ENCODE measurements around the gene ELFN1. TPM values are rescaled to one million over a fixed set of nuclear protein-coding genes. Genes with fewer than 3 reads are reported as not detected.

Gene ELFN1
- total RNA-seq, 1 donor from 2014 or later, result 0.15 TPM

DNA sequence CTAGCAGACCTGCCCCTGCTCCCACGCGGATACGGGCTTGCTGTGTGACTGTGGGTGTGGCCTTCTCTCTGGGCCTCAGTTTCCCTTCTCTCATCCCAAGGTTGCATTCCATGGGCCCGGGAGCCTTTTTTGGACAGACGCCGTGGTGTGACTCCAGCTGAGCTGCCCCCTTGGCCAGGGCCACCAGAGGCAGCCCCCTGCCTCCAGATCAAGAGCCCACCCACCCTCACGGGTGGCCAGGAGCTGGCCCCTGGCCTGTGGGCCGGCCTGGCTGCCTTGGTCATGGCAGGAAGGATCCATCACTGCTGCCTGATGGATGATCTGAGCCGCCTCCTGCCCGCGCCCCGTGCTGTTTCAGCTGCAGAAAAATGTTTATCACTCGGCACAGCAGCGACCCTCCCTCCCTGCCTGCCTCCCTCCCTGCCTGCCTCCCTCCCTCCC, 27.8 kb upstream of the ELFN1 start:
- DNase-seq (ENCODE audit: low read depth), result no peak

DNA sequence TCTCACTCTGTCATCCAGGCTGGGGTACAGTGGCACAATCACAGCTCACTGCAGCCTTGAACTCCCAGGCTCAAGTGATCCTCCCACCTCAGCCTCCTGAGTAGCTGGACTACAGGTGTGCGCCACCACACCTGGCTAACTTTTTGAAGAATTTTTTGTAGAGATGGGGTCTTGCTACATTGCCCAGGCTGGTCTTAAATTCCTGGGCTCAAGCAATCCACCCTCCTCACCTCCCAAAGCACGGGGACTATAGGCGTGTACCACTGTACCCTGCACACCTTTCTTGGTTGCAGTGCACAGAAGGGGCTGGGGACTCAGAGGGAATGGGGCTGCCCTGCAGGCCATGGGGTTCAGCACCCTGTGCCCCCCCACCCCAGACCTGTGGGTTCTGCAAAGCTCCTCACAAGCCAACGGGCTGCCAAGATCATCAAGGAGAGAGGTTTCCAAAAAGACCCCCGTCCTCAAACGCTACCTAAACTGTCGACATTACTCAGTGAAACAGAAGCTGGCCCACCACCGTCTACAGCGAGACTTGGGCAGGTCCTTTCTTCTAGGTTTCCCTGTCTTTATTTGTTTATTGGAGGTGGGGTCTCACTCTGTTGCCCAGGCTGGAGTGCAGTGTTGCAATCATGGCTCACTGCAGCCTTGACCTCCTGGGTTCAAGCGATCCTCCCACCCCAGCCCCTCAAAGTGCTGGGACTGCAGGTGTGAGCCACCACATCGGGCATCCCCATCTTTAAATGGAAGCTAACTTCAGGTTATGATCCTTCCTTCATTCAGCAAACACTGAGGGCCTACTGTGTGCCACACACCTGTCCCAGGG, 26.6 kb upstream of the ELFN1 start:
- DNase-seq (ENCODE audit: low read depth), result no peak

DNA sequence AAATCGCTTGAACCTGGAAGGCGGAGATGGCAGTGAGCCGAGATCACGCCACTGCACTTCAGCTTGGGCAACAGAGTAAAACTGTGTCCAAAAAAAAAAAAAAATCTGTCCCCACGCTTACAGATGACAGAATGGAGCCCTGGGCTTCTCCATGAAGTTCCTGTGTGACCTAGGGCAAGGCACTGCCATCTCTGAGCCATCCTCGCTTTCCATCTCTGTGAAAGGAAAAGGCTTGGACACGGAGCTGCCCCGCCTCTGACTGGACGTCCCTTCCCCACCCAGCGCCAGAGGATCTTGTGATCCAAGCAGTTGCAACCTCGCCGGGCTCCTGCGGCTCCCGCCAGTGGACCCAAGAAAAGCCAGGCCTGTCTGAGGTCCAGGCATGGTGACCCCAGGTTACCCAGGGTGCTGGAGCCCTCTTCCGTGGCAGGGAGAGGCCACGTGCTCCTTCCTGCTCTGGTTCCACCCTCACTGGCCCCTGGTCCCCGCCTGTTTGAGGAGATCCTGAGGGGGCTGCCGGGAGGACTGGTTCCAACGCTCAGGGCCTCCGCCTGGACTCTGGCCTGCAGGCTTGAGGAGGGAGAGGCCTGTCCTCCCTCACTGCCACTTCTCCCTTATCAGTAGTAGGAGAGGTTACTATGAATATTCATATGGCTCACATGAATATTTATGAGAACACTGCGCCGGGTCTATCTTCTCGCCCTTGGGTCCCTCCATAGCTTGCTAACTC, 25.6 kb upstream of the ELFN1 start:
- DNase-seq (ENCODE audit: low read depth), result no peak

DNA sequence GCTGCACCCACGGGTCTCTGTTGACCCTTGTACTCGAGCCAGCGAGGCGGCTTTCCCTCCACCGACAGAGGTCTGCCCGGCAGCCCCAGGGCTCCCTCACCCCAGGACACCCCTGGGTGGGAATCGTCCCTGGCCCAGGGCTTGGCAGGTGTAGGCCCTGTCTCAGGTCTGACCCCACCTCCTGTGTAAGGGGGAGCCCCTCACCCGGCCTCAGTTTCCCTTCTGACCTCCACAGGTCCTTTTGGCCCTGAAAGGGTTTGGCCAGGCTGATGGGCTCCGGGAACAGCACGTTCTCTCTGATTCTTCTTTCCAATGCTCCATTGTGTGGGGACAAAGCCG, 25.0 kb upstream of the ELFN1 start:
- DNase-seq (ENCODE audit: low read depth), result no peak

DNA sequence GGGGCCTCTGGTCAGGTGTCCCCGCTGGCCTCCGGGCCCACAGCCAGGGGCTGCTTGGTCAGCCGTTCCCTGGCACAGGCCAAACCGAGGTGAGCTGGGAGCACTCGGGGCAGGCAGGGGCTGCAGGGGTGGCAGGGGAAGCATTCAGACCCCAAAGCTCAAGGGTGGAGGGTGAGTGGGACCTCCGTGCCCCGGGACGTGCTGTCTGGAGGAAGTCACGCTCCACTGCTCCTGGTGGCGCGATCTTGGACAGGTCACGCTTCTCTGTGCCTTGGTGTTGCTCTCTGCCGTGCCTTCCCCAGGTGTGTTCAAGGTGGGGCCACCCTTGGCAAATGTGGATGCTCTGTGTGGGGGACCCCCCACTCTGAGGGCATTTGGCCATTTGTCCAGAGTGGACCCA, 24.6 kb upstream of the ELFN1 start:
- DNase-seq (ENCODE audit: low read depth), result no peak

DNA sequence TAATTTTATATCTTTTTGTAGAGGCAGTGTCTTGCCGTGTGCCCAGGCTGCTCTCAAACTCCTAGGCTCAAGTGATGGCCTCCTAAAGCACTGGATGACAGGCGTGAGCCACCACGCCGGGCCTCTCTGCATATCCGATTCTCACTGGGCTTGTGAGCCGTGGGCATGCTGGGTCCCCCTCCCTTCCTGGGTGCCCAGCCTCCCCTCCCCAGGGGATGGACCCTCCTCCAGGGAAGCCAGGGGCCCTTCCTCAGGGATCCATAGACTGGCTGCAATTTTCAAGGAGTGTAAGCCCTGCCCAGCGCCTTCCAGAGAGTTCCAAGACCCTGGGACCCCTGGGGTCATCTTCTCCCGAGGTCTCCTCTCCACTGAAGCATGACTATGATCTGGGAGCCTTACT, 23.7 kb upstream of the ELFN1 start:
- DNase-seq (ENCODE audit: low read depth), result no peak

DNA sequence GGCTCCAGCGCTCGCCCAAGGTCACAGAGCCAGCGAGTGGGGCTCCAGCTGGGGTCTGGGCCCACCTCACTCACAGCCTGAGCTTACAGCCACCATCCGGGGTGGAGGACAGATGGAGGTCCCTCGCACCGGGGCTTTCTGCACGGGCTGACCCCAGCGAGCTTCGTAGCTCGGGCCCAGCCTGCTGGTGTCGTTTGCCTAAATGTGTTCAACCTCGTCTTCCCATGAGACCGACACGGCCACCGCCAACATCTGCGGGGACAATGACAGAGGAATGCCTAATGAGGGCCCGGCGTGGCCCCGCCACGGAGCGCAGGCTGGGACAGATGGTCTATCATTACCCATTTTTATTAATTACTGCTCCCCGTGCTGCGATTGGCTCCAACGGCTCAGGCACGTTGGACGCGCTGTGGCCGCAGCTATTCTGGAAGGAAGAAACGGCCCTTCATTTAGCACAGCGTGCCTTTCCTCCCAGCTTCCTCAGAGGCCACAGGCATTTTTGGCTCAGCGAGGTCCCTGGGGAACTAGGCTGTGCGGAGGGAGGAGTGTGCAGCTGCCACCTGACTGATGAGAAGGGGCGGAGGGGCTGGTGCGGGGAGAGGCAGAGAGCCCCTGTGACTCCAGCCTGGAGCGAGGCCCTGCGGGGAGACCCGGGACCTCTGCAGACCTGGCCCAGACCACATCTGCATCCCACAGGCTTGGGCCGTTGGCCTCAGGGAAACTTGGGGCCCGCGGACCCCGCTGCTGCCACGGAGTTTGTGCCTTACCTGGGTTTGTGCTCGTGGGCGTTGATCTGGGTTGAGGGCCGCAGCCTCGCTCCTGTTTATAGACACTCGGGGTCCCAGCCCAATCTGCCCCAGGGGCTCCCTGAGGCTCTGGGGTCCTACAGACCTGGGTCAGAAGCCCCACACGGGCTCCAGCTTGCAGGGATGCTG, 22.9 kb upstream of the ELFN1 start:
- DNase-seq (ENCODE audit: low read depth), result no peak

DNA sequence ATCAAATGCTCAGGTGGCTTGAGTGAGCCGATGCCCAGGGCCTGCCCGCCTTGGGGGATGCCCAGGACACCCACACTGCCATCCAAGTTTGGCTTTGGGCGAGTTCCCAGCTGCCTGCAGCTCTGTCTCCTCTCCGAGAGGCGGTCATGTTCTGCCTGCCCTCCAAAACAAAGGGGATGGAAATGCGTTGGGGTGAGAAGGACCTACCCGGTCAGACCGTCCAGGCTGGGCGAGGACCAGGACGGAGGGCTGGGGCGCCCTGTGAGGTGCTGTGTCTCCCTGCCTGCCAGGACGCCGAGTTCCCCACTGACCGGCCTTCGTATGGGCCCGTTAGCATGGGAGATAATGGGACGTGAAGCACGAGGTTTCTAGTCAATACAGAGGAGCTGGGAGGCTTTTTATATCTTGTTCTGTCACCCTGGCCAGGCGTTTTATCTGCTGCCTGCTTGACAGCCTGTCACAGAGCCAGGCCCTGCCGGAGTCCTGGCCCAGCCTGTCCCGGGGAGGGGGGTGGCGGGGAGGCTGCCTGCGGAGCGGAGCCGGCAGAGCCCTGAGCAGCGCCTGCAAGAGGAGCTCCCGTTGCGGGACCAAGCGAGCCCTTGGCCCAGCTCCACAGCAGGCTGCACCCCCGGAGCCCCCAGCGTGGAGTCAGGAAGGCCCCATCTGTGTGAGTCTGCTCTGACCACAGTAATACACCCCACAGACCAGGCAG, 22.0 kb upstream of the ELFN1 start:
- no peak for DNase-seq (ENCODE audit: low read depth)

DNA sequence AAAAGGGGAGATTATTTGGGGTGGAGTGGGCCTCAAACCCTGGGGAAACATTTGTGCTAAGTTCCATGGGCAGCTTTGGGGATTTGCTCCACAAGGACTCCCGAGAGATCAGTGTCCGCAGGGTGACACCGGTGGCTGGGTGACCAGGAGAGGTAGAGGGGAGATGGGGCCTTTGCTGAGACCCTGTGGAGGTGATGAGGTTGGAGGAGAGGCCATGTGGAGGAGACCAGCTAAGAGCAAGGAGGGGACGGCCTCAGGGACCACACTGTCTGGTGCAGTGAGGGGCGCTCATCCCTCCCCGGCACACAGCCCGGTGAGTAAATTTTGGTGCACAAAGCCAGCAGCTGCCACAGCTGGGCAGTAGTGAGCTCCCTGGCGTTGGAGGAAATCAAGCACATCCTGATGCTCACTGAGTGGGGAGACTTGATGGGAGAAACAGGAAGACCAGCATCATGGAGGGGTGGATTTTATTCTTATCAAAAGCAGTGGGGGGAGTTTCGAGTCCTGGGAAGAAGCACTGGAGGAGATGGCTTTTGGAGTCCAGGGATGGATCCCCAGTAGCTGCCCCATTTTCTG, 20.2 kb upstream of the ELFN1 start:
- no peak for DNase-seq (ENCODE audit: low read depth)

DNA sequence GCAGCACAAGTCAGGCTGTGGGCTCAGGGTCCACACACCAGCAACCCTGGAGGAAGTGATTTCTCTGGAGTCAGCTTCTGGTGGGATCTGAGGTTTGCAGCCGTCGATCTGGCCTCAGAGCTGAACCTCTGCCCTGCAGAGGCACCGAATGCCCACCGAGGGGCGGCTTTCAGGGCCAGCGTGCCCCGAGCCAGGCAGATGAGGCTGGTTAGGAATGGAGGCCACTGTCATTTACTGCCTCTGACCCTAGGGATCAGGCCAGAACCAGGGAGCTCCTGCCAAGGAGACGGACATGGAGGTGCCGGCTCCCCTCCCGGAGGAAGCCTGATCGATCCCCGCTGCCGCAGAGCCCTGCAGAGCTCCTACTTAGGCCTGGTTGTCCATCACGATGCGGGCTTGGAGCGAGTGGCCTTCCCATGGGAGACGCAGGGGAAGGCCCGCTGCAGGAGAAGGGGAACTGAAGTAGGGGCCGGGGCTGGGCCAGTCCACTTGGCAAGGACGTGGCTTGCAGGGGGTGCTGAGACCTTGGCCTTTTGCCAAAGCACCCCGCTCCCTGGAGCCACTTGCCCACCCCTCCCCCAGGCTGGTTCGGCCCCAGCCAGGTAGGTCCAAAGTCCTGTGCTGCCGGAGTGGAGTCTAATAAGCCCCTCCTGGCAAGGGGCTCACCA, 19.6 kb upstream of the ELFN1 start:
- DNase-seq (ENCODE audit: low read depth), result no peak

DNA sequence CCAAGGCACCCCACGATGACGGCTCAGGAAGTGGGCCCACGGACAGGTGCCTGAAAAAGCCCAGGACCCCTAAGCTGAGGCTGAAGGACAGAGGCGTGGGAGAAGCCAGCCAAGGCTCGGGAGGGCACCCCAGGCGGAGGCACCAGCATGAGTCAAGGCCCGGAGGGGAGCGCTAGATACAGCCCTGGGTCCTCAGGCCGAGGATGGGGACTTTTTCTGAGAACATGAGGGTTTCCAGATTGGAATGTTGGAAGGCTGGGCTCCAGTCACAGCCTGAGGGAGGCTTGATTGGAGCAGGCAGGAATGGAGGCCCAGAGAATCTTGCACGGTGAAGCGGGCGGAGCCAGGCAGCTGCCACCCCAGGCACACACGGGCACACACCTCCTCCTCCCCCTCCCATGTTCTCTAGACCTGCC, 19.0 kb upstream of the ELFN1 start:
- DNase-seq (ENCODE audit: low read depth), result no peak

DNA sequence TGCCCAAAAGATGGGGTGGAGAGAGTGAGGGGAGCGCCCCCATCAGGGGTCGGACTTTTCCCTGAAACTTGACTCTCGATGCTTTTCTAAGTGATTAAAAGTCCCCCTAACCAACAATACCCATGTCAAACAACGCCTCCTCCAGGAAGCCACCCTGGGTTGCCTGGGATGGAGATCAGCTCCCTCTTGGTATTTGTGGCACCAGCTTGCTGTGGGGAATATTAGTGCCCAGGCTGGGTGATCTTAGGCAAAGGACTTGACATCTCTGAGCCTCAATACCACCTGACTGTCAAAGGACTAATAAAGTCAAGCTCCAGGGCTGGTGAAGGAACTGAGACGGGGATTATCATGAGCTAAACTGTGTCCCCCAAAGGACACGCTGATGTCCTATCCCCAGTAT, 18.2 kb upstream of the ELFN1 start:
- no peak for DNase-seq (ENCODE audit: low read depth)

DNA sequence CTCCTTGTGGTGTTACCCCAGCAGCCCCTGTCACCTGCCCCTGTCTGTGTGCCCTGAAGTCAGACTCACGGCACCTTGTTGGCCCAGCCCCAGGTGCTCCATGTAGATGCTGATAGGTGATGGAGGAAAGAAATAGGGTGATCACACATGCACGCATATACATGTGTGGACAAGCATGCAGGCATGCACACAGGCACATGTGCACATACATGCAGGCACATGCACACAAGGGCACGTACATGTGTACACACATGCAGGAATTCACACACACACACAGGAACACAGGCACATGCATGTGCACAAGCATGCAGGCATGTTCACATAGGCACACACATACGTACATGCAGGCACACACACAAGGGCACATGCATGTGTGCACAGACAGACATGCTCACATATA, 16.6 kb upstream of the ELFN1 start:
- no peak for DNase-seq (ENCODE audit: low read depth)

DNA sequence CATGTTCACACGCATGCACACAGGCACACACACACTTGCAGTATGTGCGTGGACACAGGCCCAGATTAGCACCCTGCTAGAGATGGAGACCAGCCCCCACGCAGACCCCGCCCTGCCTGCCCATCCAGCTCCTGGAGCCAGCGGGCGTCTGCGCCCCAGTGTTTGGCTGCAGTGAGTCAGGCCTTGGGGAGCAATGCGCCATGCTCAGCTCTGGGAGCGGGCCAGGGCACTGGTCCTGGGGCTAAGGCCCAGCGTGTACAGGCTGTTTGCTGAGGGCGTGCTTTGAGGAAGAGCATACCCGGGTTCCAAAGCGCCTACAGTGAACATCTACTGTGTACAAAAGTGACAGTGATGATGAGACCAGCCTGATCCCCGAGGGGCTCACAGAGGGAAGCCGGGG, 16.0 kb upstream of the ELFN1 start:
- no peak for DNase-seq (ENCODE audit: low read depth)

DNA sequence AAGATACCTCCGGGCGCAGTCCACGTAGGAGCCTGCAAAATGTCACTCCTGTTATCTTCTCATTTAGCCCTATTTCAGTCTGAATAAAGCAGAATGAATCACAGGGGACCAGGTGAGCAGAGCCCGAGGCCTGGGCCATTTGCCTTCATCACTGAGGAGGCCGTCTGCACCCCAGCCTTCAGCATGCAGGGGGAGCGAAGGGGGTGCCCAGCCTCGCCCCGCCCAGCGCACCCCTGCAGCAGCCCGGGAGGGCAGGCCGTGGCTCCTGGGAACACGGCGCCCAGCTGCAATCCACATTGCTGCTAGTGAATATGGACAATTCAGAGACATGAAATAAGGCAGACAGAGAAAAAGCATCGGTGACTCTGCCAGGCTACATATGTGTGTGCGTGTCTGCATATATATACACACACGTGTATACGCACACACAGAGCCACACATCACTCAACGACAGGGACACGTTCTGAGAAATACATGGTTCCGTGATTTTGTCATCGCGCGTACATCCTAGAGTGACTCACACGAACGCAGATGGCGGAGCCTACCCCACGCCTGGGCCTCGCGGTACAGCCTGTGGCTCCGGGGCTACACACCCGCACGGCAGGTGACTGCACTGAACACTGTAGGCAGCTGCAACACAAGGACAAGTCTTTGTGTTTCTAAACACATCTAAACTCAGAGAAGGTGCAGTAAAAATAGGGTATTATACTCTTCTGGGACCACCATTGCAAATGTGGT, 15.2 kb upstream of the ELFN1 start:
- DNase-seq (ENCODE audit: low read depth), result no peak

DNA sequence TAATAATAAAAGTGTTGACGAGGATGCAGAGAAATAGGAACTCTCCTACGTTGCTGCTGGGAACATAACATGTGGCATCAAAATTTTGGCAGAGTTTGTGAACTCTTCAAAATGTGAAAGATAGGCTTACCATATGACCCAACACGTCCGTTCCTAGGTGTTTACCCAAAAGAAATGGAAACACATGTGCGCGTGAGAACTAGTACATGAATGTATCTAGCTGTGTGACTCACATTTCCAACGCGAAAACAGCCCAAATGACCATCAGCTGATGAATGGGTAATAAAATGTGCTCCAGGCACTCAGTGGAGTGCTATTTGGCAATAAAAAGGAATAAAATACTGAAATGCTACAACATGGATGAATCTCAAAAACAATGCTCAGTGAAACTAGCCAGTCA, 10.4 kb upstream of the ELFN1 start:
- no peak for DNase-seq (ENCODE audit: low read depth)

DNA sequence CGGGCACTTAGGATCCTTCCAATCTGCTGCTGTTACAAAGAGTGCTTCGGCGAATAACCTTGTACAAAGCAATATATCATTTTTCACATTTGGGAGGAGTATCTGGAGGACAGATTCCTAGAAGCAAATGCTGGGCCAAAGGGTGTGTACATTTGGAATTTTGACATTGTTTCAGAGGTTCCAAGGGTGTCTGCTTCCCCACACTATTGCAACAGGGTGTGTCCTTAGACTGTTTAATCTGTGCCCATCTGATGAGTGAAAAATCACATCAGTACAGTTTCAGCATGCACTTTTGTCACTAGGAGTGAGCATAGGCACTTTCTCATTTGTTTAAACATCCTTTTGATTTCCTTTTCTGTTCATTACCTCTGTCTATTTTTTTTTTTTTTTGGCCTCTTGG, 8.6 kb upstream of the ELFN1 start:
- no peak for DNase-seq (ENCODE audit: low read depth)

DNA sequence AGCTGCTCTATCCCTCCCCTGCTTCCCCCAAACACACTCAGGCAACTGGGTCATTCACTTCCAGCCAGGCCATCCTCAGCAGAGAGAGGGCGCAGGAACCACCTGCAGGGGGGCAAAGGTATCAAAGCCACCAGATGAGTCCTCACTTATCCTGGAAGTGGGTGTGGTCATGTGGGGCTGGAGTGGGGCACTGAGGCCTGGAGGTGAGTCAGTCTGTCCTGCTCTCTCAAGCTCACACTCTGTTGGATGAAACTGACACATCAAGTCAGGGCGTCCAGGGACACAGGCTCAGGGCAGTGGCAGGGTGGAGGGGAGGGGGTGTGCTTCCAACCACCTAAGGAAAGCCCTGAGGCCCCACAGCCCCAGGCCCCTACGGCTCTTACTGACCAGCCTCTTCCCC, 8.0 kb upstream of the ELFN1 start:
- no peak for DNase-seq (ENCODE audit: low read depth)

DNA sequence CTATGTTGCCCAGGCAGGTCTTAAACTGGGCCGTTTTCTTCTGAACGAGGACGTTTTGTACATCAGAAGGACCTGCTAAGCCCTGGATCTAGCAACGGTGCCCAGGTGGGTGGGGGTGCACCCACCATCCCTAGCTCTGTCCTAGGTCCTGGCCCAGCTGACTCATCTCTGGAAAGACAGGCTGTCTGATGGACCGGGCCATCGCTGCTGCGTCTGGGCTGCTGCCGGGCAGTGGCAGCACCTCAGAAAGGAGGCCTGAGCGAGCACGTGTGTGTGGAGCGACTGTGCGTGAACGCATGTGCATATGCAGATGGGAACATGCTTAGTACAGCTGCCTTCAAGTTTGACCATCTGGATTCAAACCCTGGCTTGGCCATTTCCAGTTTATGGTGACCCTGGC, 7.3 kb upstream of the ELFN1 start:
- no peak for DNase-seq (ENCODE audit: low read depth)

DNA sequence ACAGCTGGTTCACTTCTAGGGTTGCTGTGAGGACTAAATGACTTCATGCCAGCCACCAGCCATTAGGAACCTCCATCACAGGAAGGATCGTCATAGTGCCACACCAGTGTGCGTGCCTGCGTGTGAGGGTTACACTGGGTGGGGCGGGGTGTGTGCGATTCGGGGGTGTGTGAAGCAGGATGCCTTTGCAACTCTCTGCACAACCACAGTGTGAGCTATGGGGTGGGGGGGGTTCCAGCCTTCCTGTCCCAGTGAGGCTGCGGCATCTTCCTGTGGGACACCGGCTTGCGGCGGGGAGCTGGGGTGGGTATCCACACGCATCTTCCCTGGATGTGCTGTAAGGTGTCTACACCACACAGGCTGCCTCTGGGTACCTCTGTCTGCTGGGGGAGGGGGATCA, 6.9 kb upstream of the ELFN1 start:
- no peak for DNase-seq (ENCODE audit: low read depth)
